Neuronal stem cell (in vitro differentiated cells): ENCODE measurements around the gene TNFRSF17. TPM values are rescaled to one million over a fixed set of nuclear protein-coding genes. Genes with fewer than 3 reads are reported as not detected.

Source experiments
- DNase-seq: peaks from one replicate; pipeline ENCODE4 v3.0.0-alpha.2; 2013; ENCODE audit warnings: low spot score
- H2AFZ ChIP-seq: one replicate; pipeline ENCODE4 v1.6.1; 2013; ENCODE audit warnings: mild to moderate bottlenecking, low read length, inconsistent platforms
- H2AK5ac ChIP-seq: 2 replicates; pipeline ENCODE4 v1.6.1; 2013; ENCODE audit warnings: low read depth, mild to moderate bottlenecking, inconsistent platforms, low read length, moderate library complexity, mixed read lengths
- H2BK120ac ChIP-seq: 2 replicates; pipeline ENCODE4 v1.6.1; 2013; ENCODE audit warnings: low read depth, mild to moderate bottlenecking, inconsistent platforms, low read length, moderate library complexity, mixed read lengths
- H2BK12ac ChIP-seq: one replicate; pipeline ENCODE4 v1.6.1; 2013; ENCODE audit warnings: low read length, inconsistent platforms
- H2BK15ac ChIP-seq: 2 replicates; pipeline ENCODE4 v1.6.1; 2013; ENCODE audit warnings: mild to moderate bottlenecking, low read length, inconsistent platforms, mixed read lengths
- H2BK5ac ChIP-seq: one replicate; pipeline ENCODE4 v1.6.1; 2013; ENCODE audit warnings: inconsistent platforms, mild to moderate bottlenecking, low read length, moderate library complexity
- H3K14ac ChIP-seq: one replicate; pipeline ENCODE4 v1.6.1; 2013; ENCODE audit warnings: low read length, inconsistent platforms
- H3K18ac ChIP-seq: 2 replicates; pipeline ENCODE4 v1.6.1; 2013; ENCODE audit warnings: low read length, inconsistent platforms
- H3K23ac ChIP-seq: 2 replicates; pipeline ENCODE4 v1.6.1; 2013; ENCODE audit warnings: low read depth, mild to moderate bottlenecking, mixed read lengths, low read length, inconsistent platforms; ENCODE audit not compliant: poor library complexity
- H3K27ac ChIP-seq: replicated peaks from 3 replicates; pipeline ENCODE4 v1.5.1; 2013; ENCODE audit warnings: low read length, inconsistent platforms
- H3K27me3 ChIP-seq, 3 experiments: 2 replicates each; pipeline ENCODE4 v1.6.1; 2013; ENCODE audit warnings: low read length in 3 of 3, mild to moderate bottlenecking in 2 of 3, inconsistent platforms in 1 of 3, low read depth in 1 of 3, mixed read lengths in 1 of 3, moderate library complexity in 1 of 3; ENCODE audit not compliant: control insufficient read depth in 3 of 3, insufficient read depth in 3 of 3
- H3K36me3 ChIP-seq, 2 donors: replicated peaks in 1 of 2; 2 replicates each; pipeline ENCODE4 v1.6.1; 2013; ENCODE audit warnings: low read length in 2 of 2; ENCODE audit not compliant: control insufficient read depth in 2 of 2, insufficient read depth in 2 of 2
- H3K4ac ChIP-seq: 2 replicates; pipeline ENCODE4 v1.6.1; 2013; ENCODE audit warnings: inconsistent platforms, mild to moderate bottlenecking, low read length, moderate library complexity
- H3K4me1 ChIP-seq, 2 donors: 1 replicate in 1 of 2; 2 replicates in 1 of 2; pipeline ENCODE4 v1.6.1; 2013; ENCODE audit warnings: low read length in 2 of 2, low read depth in 1 of 2; ENCODE audit not compliant: control insufficient read depth in 2 of 2, insufficient read depth in 1 of 2
- H3K4me2 ChIP-seq: one replicate; pipeline ENCODE4 v1.6.1; 2013; ENCODE audit warnings: mild to moderate bottlenecking, low read length, inconsistent platforms; ENCODE audit not compliant: insufficient read depth, poor library complexity, severe bottlenecking
- H3K4me3 ChIP-seq, 2 donors: 2 replicates each; pipeline ENCODE4 v1.5.1; 2013; ENCODE audit warnings: low read length in 2 of 2, mild to moderate bottlenecking in 2 of 2, inconsistent platforms in 1 of 2, moderate library complexity in 1 of 2
- H3K79me1 ChIP-seq: one replicate; pipeline ENCODE4 v1.6.1; 2013; ENCODE audit warnings: low read depth, mild to moderate bottlenecking, inconsistent platforms, low read length, moderate library complexity
- H3K9ac ChIP-seq: one replicate; pipeline ENCODE4 v1.6.1; 2013; ENCODE audit warnings: mild to moderate bottlenecking, low read depth, low read length, inconsistent platforms; ENCODE audit not compliant: poor library complexity
- H3K9me3 ChIP-seq, 2 donors: replicated peaks in 1 of 2; 2 replicates each; pipeline versions ENCODE3 to v1.6.1; 2013; ENCODE audit warnings: low read length in 2 of 2, mild to moderate bottlenecking in 2 of 2, inconsistent platforms in 1 of 2, low read depth in 1 of 2, mixed read lengths in 1 of 2, moderate library complexity in 1 of 2; ENCODE audit not compliant: control insufficient read depth in 2 of 2, insufficient read depth in 1 of 2
- H4K8ac ChIP-seq: one replicate; pipeline ENCODE4 v1.6.1; 2013; ENCODE audit warnings: low read depth, mild to moderate bottlenecking, inconsistent platforms, low read length, moderate library complexity
- H4K91ac ChIP-seq: one replicate; pipeline ENCODE4 v1.6.1; 2013; ENCODE audit warnings: low read length, low read depth, mild to moderate bottlenecking, inconsistent platforms; ENCODE audit not compliant: poor library complexity
- WGBS, 2 donors: extraction: QIAGEN DNeasy Blood & Tissue Kit; methylation state at CpG; one replicate each; pipeline ENCODE4 v1.1.7; 2013; ENCODE audit warnings: missing lambda C conversion rate in 2 of 2, mixed read lengths in 1 of 2; ENCODE audit not compliant: insufficient read length in 2 of 2, insufficient replicate concordance in 1 of 2; ENCODE audit errors: extremely low coverage in 2 of 2; 5-methylcytosine and 5-hydroxymethylcytosine counted together
- polyA plus RNA-seq, 2 experiments: library from polyadenylated mRNA; stranded (reverse); fragments of 200-250 nt; gene quantifications; one replicate each; pipeline ENCODE4 v1.2.3, GENCODE V29; 2013

The TNFRSF17 gene
- not detected for polyA plus RNA-seq (2013, experiment 1 of 2)
- polyA plus RNA-seq (2013, experiment 2 of 2) = not detected

GRCh38 chr16:11964761-11965551 is at the start of gene TNFRSF17:
TSS of gene TNFRSF17 (plus strand) at chr16:11965210. CDS start at chr16:11965325, 115 bp downstream.
- Histone ChIP-seq H2AK5ac (no peak within 1 kb of the TSS), H3K4me3 (no peak within 1 kb of the TSS), H3K4me1 (peaks cover 0 to 4% of the 10 kb centered on the region in 2 donors), H2BK12ac (no peak within 1 kb of the TSS), H2BK5ac (no peak within 1 kb of the TSS), H3K23ac (no peak within 1 kb of the TSS), H2AFZ (no peak within 1 kb of the TSS), H3K18ac (no peak within 1 kb of the TSS), H4K8ac (no peak within 1 kb of the TSS), H2BK15ac (no peak within 1 kb of the TSS), H3K9ac (no peak within 1 kb of the TSS), H3K27me3 (no peaks in the 10 kb centered on the region), H3K27ac (no peak within 1 kb of the TSS), H3K79me1 (no peaks in the 10 kb centered on the region), H3K4me2 (no peak within 1 kb of the TSS), H3K4ac (no peak within 1 kb of the TSS), H3K9me3 (no peaks in the 10 kb centered on the region), H4K91ac (no peak within 1 kb of the TSS), H3K14ac (no peak within 1 kb of the TSS), H2BK120ac (no peak within 1 kb of the TSS), H3K36me3 (no peaks in the 10 kb centered on the region)
- WGBS, 2 donors = no CpG with 5 or more reads among the region's 9 CpGs
- DNase-seq = no peak

- H3K27me3 ChIP-seq = no peaks in the 10 kb centered on the region
- peak within 1 kb of the TSS; percentile 85 for H3K4me2 ChIP-seq
- peak within 1 kb of the TSS; percentile 92 to 97 for H3K4me3 ChIP-seq
- H4K91ac ChIP-seq = no peak within 1 kb of the TSS
- H3K79me1 ChIP-seq = peaks cover 6% of the 10 kb centered on the region
- peak; percentile 98 for DNase-seq
- peaks cover 8 to 12% of the 10 kb centered on the region in 2 donors for H3K4me1 ChIP-seq
- H4K8ac ChIP-seq = peak within 1 kb of the TSS; percentile 95
- H2BK5ac ChIP-seq = peak within 1 kb of the TSS; percentile 68
- peaks cover 0 to 12% of the 10 kb centered on the region in 2 donors for H3K36me3 ChIP-seq
- peak within 1 kb of the TSS; percentile 67 for H2AK5ac ChIP-seq
- H2BK15ac ChIP-seq = no peak within 1 kb of the TSS
- peak within 1 kb of the TSS; percentile 97 for H3K18ac ChIP-seq
- H3K27ac ChIP-seq = peak within 1 kb of the TSS; percentile 72
- H3K4ac ChIP-seq = no peak within 1 kb of the TSS
- peak within 1 kb of the TSS; percentile 98 for H2AFZ ChIP-seq
- peak within 1 kb of the TSS; percentile 93 for H3K9ac ChIP-seq
- H2BK12ac ChIP-seq = peak within 1 kb of the TSS; percentile 66
- no CpG with 5 or more reads among the region's 84 CpGs for WGBS, 2 donors
- peak within 1 kb of the TSS; percentile 64 for H3K14ac ChIP-seq
- no peaks in the 10 kb centered on the region for H3K9me3 ChIP-seq
- peak within 1 kb of the TSS; percentile 82 for H3K23ac ChIP-seq
- H2BK120ac ChIP-seq = no peak within 1 kb of the TSS
These were observed 49.1 kb upstream of the TNFRSF17 start, which contains the start of gene GSPT1 for GRCh38 chr16:11915644-11916523. TSS of gene GSPT1 (minus strand) at chr16:11915956. CDS start at chr16:11915720, 236 bp downstream.

DNA sequence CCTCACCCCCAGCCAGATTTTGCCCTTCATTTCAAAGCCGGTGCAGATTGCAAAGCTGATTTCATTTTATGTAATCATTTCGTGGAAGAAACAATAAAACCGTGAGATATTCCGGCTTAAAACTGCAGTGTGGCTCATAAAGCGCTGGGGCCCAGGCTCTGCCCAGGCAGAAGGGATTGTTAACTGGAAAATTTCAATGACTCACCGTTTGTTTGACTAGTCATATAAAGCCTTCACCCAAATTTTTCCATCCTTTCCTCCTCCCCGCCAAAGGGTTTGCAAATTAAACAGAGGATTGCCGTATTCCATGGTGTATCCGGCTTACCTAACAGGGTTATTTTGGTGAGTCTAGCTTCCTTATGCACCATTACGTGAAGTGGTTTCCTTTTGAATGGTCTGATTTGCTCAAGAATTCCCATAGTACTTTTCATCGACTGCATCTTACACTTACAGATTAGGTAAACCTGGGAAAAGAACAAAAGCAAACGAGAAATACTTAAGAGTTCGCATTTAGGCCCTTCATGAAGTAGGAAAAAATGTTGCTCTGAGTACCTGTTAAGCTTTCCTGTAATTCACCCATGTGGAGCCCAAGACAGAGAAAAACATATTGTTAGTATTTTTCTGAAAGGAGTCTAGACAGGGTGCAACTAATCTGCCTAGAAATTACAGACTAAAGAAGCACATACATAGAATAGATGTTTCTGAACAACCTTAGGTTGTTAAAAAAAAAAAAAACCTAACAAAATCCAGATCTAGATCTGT is 48.3 kb upstream of the TNFRSF17 start:
- H3K4me2 ChIP-seq = peak overlapping the region; percentile 52
- no peak overlapping the region for H3K9ac ChIP-seq
- no peak overlapping the region for H2BK12ac ChIP-seq
- H3K27ac ChIP-seq = no peak overlapping the region
- H3K79me1 ChIP-seq = peaks cover 6% of the 10 kb centered on the region
- no peak overlapping the region for H4K91ac ChIP-seq
- peaks cover 7 to 12% of the 10 kb centered on the region in 2 donors for H3K4me1 ChIP-seq
- H2BK15ac ChIP-seq = no peak overlapping the region
- no peak overlapping the region for H3K14ac ChIP-seq
- H3K18ac ChIP-seq = no peak overlapping the region
- no peak for DNase-seq
- H3K9me3 ChIP-seq = no peaks in the 10 kb centered on the region
- peak overlapping the region; percentile 86 for H2AFZ ChIP-seq
- WGBS, 2 donors = no CpG with 5 or more reads among the region's 13 CpGs
- H2BK5ac ChIP-seq = no peak overlapping the region
- no peak overlapping the region for H3K4ac ChIP-seq
- no peak overlapping the region for H4K8ac ChIP-seq
- no peak overlapping the region for H2BK120ac ChIP-seq
- peaks cover 0 to 12% of the 10 kb centered on the region in 2 donors for H3K36me3 ChIP-seq
- H3K27me3 ChIP-seq = no peaks in the 10 kb centered on the region
- no peak overlapping the region for H3K23ac ChIP-seq
- no peak overlapping the region for H2AK5ac ChIP-seq
- H3K4me3 ChIP-seq = peak overlapping the region in 1 of 2 donors; percentile 92
